ENCODE results near the gene PROCR.
"Not testable (repeated sequence)": the region's sequence is repeated elsewhere in the genome, so short reads cannot be mapped to it uniquely, and the experiment has no call there.

The PROCR gene

DNA sequence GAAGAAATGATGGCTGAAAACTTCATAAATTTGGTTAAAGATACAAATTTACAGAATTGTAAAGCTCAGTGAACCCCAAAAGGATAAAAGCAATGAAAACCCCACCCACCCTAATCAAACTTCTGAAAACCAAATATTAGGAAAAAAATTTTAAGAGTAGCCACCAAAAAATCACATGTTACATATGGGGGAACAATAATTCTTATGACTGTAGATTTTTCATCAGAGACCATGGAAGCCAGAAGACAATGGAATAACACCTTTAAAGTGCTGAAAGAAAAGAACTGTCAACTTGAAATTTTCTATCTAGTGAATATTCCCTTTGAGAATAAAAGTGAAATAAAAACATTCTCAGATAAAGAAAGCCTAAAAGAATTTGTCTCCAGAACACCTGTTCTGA, 24.4 kb downstream of the PROCR start:
- Histone ChIP-seq H3K9me3 (ENCODE audit: control insufficient read depth, insufficient read depth, low read length) (peaks cover 12% of the 10 kb centered on the region), H3K27me3 (ENCODE audit: control insufficient read depth, low read length) (no peaks in the 10 kb centered on the region), H3K36me3 (ENCODE audit: control insufficient read depth, low read length) (no peaks in the 10 kb centered on the region), H3K79me2 (ENCODE audit: control insufficient read depth, low read length) (no peaks in the 10 kb centered on the region), H3K9me2 (replicated peaks; ENCODE audit: control insufficient read depth, low read length) (no peaks in the 10 kb centered on the region), H3F3A (ENCODE audit: control insufficient read depth, insufficient read depth) (no peaks in the 10 kb centered on the region), H4K20me1 (ENCODE audit: control insufficient read depth, insufficient read depth, low read depth, low read length) (no peaks in the 10 kb centered on the region), H3K4me1 (ENCODE audit: control insufficient read depth, low read length) (no peaks in the 10 kb centered on the region), H3K4me2 (ENCODE audit: low read length) (no peak overlapping the region), H3K4me3 (ENCODE audit: low read length) (no peak overlapping the region), H3K27ac (ENCODE audit: low read depth, low read length) (no peak overlapping the region)
- TF ChIP-seq, protein P1, sequence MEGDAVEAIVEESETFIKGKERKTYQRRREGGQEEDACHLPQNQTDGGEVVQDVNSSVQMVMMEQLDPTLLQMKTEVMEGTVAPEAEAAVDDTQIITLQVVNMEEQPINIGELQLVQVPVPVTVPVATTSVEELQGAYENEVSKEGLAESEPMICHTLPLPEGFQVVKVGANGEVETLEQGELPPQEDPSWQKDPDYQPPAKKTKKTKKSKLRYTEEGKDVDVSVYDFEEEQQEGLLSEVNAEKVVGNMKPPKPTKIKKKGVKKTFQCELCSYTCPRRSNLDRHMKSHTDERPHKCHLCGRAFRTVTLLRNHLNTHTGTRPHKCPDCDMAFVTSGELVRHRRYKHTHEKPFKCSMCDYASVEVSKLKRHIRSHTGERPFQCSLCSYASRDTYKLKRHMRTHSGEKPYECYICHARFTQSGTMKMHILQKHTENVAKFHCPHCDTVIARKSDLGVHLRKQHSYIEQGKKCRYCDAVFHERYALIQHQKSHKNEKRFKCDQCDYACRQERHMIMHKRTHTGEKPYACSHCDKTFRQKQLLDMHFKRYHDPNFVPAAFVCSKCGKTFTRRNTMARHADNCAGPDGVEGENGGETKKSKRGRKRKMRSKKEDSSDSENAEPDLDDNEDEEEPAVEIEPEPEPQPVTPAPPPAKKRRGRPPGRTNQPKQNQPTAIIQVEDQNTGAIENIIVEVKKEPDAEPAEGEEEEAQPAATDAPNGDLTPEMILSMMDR (IDR thresholded peaks at IDR 0.05; ENCODE audit: low read depth, low read length, poor library complexity, severe bottlenecking) = no peak
- no peak for TF ChIP-seq EZH2phosphoT487 (IDR thresholded peaks at IDR 0.05; ENCODE audit: borderline replicate concordance, low read length)

DNA sequence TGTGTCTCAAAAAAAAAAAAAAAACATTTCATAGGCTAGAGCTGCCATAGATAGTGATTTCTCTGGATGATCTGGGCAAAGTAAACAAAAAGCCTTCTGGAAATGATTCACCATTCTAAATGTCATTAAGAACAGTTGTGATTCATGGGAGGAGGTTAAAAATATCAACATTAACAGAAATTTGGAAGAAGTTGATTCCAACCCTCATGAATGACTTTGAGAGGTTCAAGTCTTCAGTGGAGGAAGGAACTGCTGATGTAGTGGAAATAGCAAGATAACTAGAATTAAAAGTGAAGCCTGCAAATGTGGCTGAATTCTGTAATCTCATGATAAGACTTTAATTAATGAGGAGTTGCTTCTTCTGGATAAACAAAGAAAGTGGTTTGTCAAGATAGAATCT, 27.9 kb downstream of the PROCR start:
- no peaks in the 10 kb centered on the region for H3K36me3 ChIP-seq (ENCODE audit: control insufficient read depth, low read length)
- H3K4me1 ChIP-seq (ENCODE audit: control insufficient read depth, low read length) = no peaks in the 10 kb centered on the region
- H3F3A ChIP-seq (ENCODE audit: control insufficient read depth, insufficient read depth) = no peaks in the 10 kb centered on the region
- H3K4me2 ChIP-seq (ENCODE audit: low read length) = no peak overlapping the region
- peaks cover 12% of the 10 kb centered on the region for H3K9me3 ChIP-seq (ENCODE audit: control insufficient read depth, insufficient read depth, low read length)
- TF ChIP-seq, protein P1 (IDR thresholded peaks at IDR 0.05; ENCODE audit: low read depth, low read length, poor library complexity, severe bottlenecking) = no peak
- no peak for TF ChIP-seq EZH2phosphoT487 (IDR thresholded peaks at IDR 0.05; ENCODE audit: borderline replicate concordance, low read length)
- no peaks in the 10 kb centered on the region for H3K27me3 ChIP-seq (ENCODE audit: control insufficient read depth, low read length)
- no peaks in the 10 kb centered on the region for H3K79me2 ChIP-seq (ENCODE audit: control insufficient read depth, low read length)
- no peaks in the 10 kb centered on the region for H3K9me2 ChIP-seq (replicated peaks; ENCODE audit: control insufficient read depth, low read length)
- H3K4me3 ChIP-seq (ENCODE audit: low read length) = no peak overlapping the region
- H4K20me1 ChIP-seq (ENCODE audit: control insufficient read depth, insufficient read depth, low read depth, low read length) = no peaks in the 10 kb centered on the region
- H3K27ac ChIP-seq (ENCODE audit: low read depth, low read length) = no peak overlapping the region

DNA sequence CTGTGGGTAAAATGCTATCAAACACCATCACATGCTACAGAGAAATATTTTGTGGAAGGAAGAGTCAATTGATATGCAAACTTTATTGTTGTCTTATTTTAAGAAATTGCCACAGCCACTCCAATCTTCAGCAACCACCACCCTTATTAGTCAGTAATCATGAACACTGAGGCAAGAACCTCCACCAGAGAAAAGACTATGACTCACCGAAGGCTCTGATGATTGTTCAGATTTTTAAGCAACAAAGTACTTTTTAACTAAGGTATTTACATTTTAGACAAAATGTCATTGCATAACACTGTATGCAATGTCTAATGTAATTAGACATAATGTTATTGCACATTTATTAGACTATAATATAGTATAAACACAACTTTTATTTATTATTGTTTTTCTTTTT, 28.4 kb downstream of the PROCR start:
- Histone ChIP-seq H4K20me1 (ENCODE audit: control insufficient read depth, insufficient read depth, low read depth, low read length) (no peaks in the 10 kb centered on the region), H3F3A (ENCODE audit: control insufficient read depth, insufficient read depth) (no peaks in the 10 kb centered on the region), H3K4me3 (ENCODE audit: low read length) (no peak overlapping the region), H3K27me3 (ENCODE audit: control insufficient read depth, low read length) (no peaks in the 10 kb centered on the region), H3K9me3 (ENCODE audit: control insufficient read depth, insufficient read depth, low read length) (peaks cover 12% of the 10 kb centered on the region), H3K36me3 (ENCODE audit: control insufficient read depth, low read length) (no peaks in the 10 kb centered on the region), H3K79me2 (ENCODE audit: control insufficient read depth, low read length) (no peaks in the 10 kb centered on the region), H3K27ac (ENCODE audit: low read depth, low read length) (no peak overlapping the region), H3K9me2 (replicated peaks; ENCODE audit: control insufficient read depth, low read length) (no peaks in the 10 kb centered on the region), H3K4me2 (ENCODE audit: low read length) (no peak overlapping the region), H3K4me1 (ENCODE audit: control insufficient read depth, low read length) (no peaks in the 10 kb centered on the region)
- TF ChIP-seq EZH2phosphoT487 (IDR thresholded peaks at IDR 0.05; ENCODE audit: borderline replicate concordance, low read length) = no peak
- TF ChIP-seq, protein P1 (IDR thresholded peaks at IDR 0.05; ENCODE audit: low read depth, low read length, poor library complexity, severe bottlenecking) = no peak

DNA sequence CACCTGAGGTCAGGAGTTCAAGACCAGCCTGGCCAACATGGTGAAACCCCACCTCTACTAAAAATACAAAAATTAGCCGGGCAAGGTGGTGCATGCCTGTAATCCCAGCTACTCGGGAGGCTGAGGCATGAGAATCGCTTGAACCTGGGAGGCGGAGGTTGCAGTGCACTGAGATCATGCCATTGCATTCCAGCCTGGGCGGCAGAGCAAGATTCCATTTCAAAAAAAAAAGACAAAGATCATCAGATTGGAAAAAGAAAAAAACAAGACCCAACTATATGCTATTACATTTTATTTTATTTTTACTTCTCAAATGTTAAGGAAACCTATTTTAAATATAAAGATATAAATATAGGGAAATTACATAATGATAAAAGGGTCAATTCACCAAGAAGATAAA, 29.6 kb downstream of the PROCR start:
- not testable (repeated sequence) for H3K27me3 ChIP-seq (ENCODE audit: control insufficient read depth, low read length); H3K4me3 ChIP-seq (ENCODE audit: low read length); H3F3A ChIP-seq (ENCODE audit: control insufficient read depth, insufficient read depth); H4K20me1 ChIP-seq (ENCODE audit: control insufficient read depth, insufficient read depth, low read depth, low read length); H3K4me1 ChIP-seq (ENCODE audit: control insufficient read depth, low read length); H3K9me3 ChIP-seq (ENCODE audit: control insufficient read depth, insufficient read depth, low read length); H3K27ac ChIP-seq (ENCODE audit: low read depth, low read length); H3K79me2 ChIP-seq (ENCODE audit: control insufficient read depth, low read length); H3K36me3 ChIP-seq (ENCODE audit: control insufficient read depth, low read length); H3K9me2 ChIP-seq (replicated peaks; ENCODE audit: control insufficient read depth, low read length); H3K4me2 ChIP-seq (ENCODE audit: low read length)
